Testis (tissue), 3 donors: Measurements from ENCODE around the gene SOD3. TPM values are rescaled to one million over a fixed set of nuclear protein-coding genes. Genes with fewer than 3 reads are reported as not detected.

ENCODE experiments used
- DNase-seq: peaks from one replicate; pipeline ENCODE4 v3.0.0-alpha.2; 2019
- H3K27ac ChIP-seq, 2 donors: fragments of 200-600 bp; sonication (generic); one replicate each; pipeline ENCODE4 v1.5.1; 2019
- H3K27me3 ChIP-seq: fragments of 200-600 bp; sonication (generic); one replicate; pipeline ENCODE4 v1.5.1; 2019
- H3K36me3 ChIP-seq: fragments of 200-600 bp; sonication (generic); one replicate; pipeline ENCODE4 v1.5.1; 2017; ENCODE audit warnings: low read depth; ENCODE audit errors: missing control alignments
- H3K4me1 ChIP-seq: fragments of 200-600 bp; sonication (generic); one replicate; pipeline ENCODE4 v1.5.1; 2019
- H3K4me3 ChIP-seq, 2 donors: fragments of 200-600 bp; sonication (generic); one replicate each; pipeline ENCODE4 v1.5.1; 2017 to 2019
- H3K9me3 ChIP-seq: fragments of 200-600 bp; sonication (generic); one replicate; pipeline ENCODE4 v1.5.1; 2017
- POLR2A ChIP-seq: fragments of 450-650 bp; IDR thresholded peaks from one replicate; pipeline ENCODE4 v1.6.1; 2017; ENCODE audit warnings: antibody characterized with exemption, mild to moderate bottlenecking, moderate library complexity
- WGBS, 2 donors: methylation state at CpG; one replicate each; pipeline ENCODE4 v1.1.5; 2018; 5-methylcytosine and 5-hydroxymethylcytosine counted together
- intact Hi-C: fragments of 100-400 bp; cut with DNase I; formaldehyde crosslinking; loops from one replicate; pipeline ENCODE4 v1.15.1; 2023; ENCODE audit warnings: low total_unique reads
- polyA plus RNA-seq: library from polyadenylated mRNA; stranded (reverse); fragments of 350-450 nt; fragmentation: Illumina TruSeq; extraction: RNeasy Lipid Tissue Mini Kit (QIAGEN cat#74804); gene quantifications from one replicate; pipeline ENCODE4 v1.2.3, GENCODE V29; 2014; ENCODE audit warnings: low read depth, low replicate concordance; ENCODE audit not compliant: insufficient read depth
- total RNA-seq, 2 donors: library from RNA; depleted of rRNA; stranded (reverse); fragments of >200 nt; gene quantifications; one replicate each; pipeline ENCODE4 v1.2.3, GENCODE V29; 2016
- TF ChIP-seq, protein P1 (sequence below), 3 experiments: fragments of 450-650 bp in 2 of 3; fragments of 200-600 bp in 1 of 3; sonication (generic) in 1 of 3; IDR thresholded peaks; one replicate each; pipeline ENCODE4 v1.5.1; 2016 to 2019; ENCODE audit warnings: antibody characterized with exemption in 3 of 3, mild to moderate bottlenecking in 2 of 3, moderate library complexity in 1 of 3

SOD3 gene
- total and polyA plus RNA-seq, 3 donors from 2014 or later, result 136 to 355 (median 354) TPM

DNA sequence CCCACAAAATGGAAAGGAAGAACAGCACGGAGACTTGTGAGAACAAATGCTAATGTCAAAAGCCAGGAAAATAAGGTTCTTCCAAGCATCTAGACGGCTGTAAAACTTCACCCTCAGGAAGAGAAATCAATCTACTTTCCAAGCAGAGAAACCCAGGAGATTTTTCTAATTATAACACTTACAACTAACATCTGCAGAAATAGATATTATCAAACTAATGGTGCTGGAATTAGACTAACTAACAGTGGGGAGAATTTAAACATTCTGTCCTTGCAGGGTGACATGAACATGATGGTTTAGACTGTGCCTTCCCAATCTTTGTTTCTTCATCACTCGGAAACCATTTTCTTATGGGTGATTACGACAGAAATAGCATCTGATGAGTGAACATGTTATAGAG, 40.3 kb downstream of the SOD3 start:
- intact Hi-C loops, result no loop called here
- H3K27ac ChIP-seq, result no peak overlapping the region

DNA sequence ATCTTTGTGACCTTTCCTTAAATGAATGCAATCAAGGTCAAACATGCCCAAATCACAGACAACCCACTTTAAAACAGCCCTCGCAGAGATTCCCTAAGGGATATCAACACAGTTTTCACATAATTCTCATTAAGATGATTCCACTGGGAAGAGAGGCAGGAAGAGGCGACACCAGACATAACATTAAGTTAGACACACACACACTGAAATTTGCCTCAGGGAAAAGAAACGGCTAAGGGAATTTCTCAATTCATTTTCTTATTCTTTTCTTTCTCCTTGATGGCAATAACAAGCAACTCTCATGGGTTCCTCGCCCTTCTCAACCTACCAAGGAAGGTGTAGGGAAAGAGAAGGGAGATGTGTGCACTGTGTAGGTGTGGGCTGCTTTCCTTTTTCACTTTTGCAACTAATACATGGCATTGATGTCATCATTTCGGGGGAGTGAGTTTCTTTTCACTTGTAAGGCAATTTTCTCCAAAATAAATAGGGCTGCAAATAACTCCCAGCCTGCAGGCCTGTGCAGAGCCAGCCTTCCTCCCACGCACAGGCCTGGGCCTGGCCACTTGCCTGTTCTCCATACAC, 41.4 kb downstream of the SOD3 start:
- no peaks in the 10 kb centered on the region for H3K27me3 ChIP-seq
- no peak for DNase-seq
- intact Hi-C loops, result no loop called here
- no peak for TF ChIP-seq POLR2A
- TF ChIP-seq, protein P1, sequence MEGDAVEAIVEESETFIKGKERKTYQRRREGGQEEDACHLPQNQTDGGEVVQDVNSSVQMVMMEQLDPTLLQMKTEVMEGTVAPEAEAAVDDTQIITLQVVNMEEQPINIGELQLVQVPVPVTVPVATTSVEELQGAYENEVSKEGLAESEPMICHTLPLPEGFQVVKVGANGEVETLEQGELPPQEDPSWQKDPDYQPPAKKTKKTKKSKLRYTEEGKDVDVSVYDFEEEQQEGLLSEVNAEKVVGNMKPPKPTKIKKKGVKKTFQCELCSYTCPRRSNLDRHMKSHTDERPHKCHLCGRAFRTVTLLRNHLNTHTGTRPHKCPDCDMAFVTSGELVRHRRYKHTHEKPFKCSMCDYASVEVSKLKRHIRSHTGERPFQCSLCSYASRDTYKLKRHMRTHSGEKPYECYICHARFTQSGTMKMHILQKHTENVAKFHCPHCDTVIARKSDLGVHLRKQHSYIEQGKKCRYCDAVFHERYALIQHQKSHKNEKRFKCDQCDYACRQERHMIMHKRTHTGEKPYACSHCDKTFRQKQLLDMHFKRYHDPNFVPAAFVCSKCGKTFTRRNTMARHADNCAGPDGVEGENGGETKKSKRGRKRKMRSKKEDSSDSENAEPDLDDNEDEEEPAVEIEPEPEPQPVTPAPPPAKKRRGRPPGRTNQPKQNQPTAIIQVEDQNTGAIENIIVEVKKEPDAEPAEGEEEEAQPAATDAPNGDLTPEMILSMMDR (IDR thresholded peaks at IDR 0.05), result no peak
- 92% methylated on average over 6 of the region's 6 CpGs for WGBS, 2 donors
- H3K36me3 ChIP-seq, result no peaks in the 10 kb centered on the region
- no peaks in the 10 kb centered on the region for H3K9me3 ChIP-seq
- no peak overlapping the region for H3K27ac ChIP-seq
- no peak overlapping the region for H3K4me3 ChIP-seq
- H3K4me1 ChIP-seq, result no peaks in the 10 kb centered on the region

More for the DNA sequence above, 40.3 kb downstream of the SOD3 start:
- WGBS, 2 donors, result 95 to 96% methylated on average over 4 of the region's 4 CpGs
- Histone ChIP-seq H3K9me3 (no peaks in the 10 kb centered on the region), H3K27me3 (no peaks in the 10 kb centered on the region), H3K36me3 (no peaks in the 10 kb centered on the region), H3K4me1 (no peaks in the 10 kb centered on the region), H3K4me3 (no peak overlapping the region)
- TF ChIP-seq, protein P1 (IDR thresholded peaks at IDR 0.05), result no peak
- no peak for TF ChIP-seq POLR2A
- no peak for DNase-seq

DNA sequence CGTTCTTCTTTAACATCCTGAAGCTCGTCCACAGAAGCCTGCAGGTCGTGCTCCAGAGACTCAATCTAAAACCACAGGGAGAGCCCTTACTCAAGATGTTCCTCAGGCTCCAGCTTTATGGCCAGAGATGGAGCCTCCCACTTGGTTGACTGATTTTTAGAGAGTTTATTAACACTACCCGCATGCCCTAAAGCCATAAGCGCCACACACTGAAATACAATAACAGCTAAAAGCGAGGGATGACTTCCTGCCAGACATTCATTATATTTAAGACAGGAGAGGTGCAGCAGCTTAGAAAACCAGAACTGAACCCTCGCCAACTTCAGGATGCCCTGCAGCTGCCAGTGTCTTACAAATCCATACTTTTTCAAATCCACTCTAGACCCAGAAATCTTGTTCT, 42.0 kb downstream of the SOD3 start:
- whole genome bisulfite sequencing, 2 donors, result 86 to 91% methylated on average over 6 to 7 of the region's 7 CpGs
- intact Hi-C loops, result no loop called here

DNA sequence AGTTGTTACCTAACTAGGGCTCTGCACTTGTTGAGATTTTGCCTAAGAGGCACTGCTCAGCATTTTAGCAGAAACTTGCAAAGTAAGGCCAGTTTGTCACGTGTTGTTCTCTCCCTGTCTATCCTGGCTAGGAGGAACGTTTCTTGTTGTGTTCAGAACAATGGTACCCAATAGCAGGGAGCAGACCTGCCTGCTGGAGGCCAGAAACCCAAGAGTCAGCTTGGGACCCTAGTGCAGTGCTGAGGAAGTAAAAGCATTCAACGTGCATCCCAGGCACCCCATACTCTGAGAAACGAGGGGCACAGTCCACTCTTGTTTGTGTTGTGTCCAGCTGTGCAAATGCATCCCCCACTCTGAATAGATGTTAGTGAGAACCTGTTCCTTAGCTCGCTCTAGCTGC, 42.4 kb downstream of the SOD3 start:
- no peaks in the 10 kb centered on the region for H3K4me1 ChIP-seq

More for the DNA sequence above, 42.0 kb downstream of the SOD3 start:
- Histone ChIP-seq H3K27me3 (no peaks in the 10 kb centered on the region), H3K9me3 (no peaks in the 10 kb centered on the region), H3K36me3 (no peaks in the 10 kb centered on the region), H3K4me3 (no peak overlapping the region), H3K4me1 (no peaks in the 10 kb centered on the region), H3K27ac (no peak overlapping the region)
- no peak for DNase-seq
- TF ChIP-seq, protein P1 (IDR thresholded peaks at IDR 0.05), result no peak
- no peak for TF ChIP-seq POLR2A

More for the DNA sequence above, 42.4 kb downstream of the SOD3 start:
- H3K4me3 ChIP-seq, result no peak overlapping the region
- no peak for DNase-seq
- no peak overlapping the region for H3K27ac ChIP-seq
- intact Hi-C loops, result no loop called here
- no peaks in the 10 kb centered on the region for H3K36me3 ChIP-seq
- no peaks in the 10 kb centered on the region for H3K27me3 ChIP-seq
- no peaks in the 10 kb centered on the region for H3K9me3 ChIP-seq
- 55 to 68% methylated on average over 5 of the region's 5 CpGs for WGBS, 2 donors
- no peak for TF ChIP-seq POLR2A
- TF ChIP-seq, protein P1 (IDR thresholded peaks at IDR 0.05), result no peak
